Adrenal gland (tissue), 12 donors: ENCODE data around the gene MSH5. TPM values are rescaled to one million over a fixed set of nuclear protein-coding genes. Genes with fewer than 3 reads are reported as not detected.
A peak's percentile ranks its signal among the peaks of the same experiment; 100 is the strongest.

Source experiments
- DNase-seq, 7 donors: peaks; one replicate each; pipeline ENCODE4 v3.0.0-alpha.2; 2019 to 2020
- H3K27ac ChIP-seq, 5 donors: fragments of 200-600 bp; sonication (generic) in 4 of 5; 1 replicate in 3 of 5; 2 replicates in 2 of 5; pipeline versions ENCODE4 v1.5.1 to v1.8.0; 2016 to 2020; ENCODE audit warnings: mild to moderate bottlenecking in 1 of 5
- H3K27me3 ChIP-seq: fragments of 200-600 bp; 2 replicates; pipeline ENCODE4 v1.8.0; 2021
- H3K36me3 ChIP-seq, 2 donors: fragments of 200-600 bp; replicated peaks in 1 of 2; 1 replicate in 1 of 2; 2 replicates in 1 of 2; pipeline versions ENCODE4 v1.5.1 to v1.8.0; 2018 to 2022
- H3K4me1 ChIP-seq, 2 donors: fragments of 200-600 bp; replicated peaks in 1 of 2; 1 replicate in 1 of 2; 2 replicates in 1 of 2; pipeline versions ENCODE4 v1.5.1 to v1.8.0; 2018 to 2021
- H3K4me3 ChIP-seq, 4 donors: fragments of 200-600 bp; sonication (generic) in 3 of 4; one replicate each; pipeline ENCODE4 v1.5.1; 2016 to 2018
- H3K9me3 ChIP-seq, 3 donors: fragments of 200-600 bp; sonication (generic) in 1 of 3; replicated peaks in 1 of 3; 1 replicate in 2 of 3; 2 replicates in 1 of 3; pipeline versions ENCODE4 v1.5.1 to v1.8.0; 2016 to 2021
- POLR2A ChIP-seq, 2 donors: fragments of 450-650 bp; IDR thresholded peaks; one replicate each; pipeline ENCODE4 v1.6.1; 2017; ENCODE audit warnings: antibody characterized with exemption in 2 of 2, mild to moderate bottlenecking in 2 of 2, moderate library complexity in 1 of 2
- WGBS, 4 donors: extraction: QIAGEN DNeasy Blood & Tissue Kit in 2 of 4; methylation state at CpG; one replicate each; pipeline versions ENCODE4 v1.1.5 to v1.1.7; 2013 to 2017; 5-methylcytosine and 5-hydroxymethylcytosine counted together
- intact Hi-C, 2 donors: fragments of 100-400 bp; cut with DNase I; formaldehyde crosslinking; loops; one replicate each; pipeline versions ENCODE4 v1.14.1 to v1.15.0; 2022 to 2023
- polyA plus RNA-seq, 3 donors: library from polyadenylated mRNA; stranded (reverse); fragments of 200-250 nt in 2 of 3; fragments of 350-450 nt in 1 of 3; fragmentation: Illumina TruSeq in 1 of 3; extraction: RNeasy Lipid Tissue Mini Kit (QIAGEN cat#74804) in 1 of 3; gene quantifications; one replicate each; pipeline ENCODE4 v1.2.3, GENCODE V29; 2013 to 2014
- total RNA-seq, 9 donors: library from RNA; depleted of rRNA in 4 of 9; stranded (reverse); fragments of >200 nt in 4 of 9; fragments of 120-200 nt in 1 of 9; fragmentation: NEBNext Ultra II Directional in 1 of 9; extraction: Animal tissue kit (Norgen Biotek cat#: 25700) in 1 of 9; gene quantifications; one replicate each; pipeline versions ENCODE4 v1.1.0 to v1.2.4, GENCODE V29; 2013 to 2023
- TF ChIP-seq, protein P1 (sequence below), 6 experiments: fragments of 450-650 bp in 4 of 6; fragments of 200-600 bp in 2 of 6; sonication (generic) in 1 of 6; IDR thresholded peaks; 1 replicate in 5 of 6; 2 replicates in 1 of 6; pipeline versions ENCODE4 v1.5.1 to v1.8.0; 2016 to 2021; ENCODE audit warnings: antibody characterized with exemption in 6 of 6, mild to moderate bottlenecking in 2 of 6, moderate library complexity in 1 of 6
- donor health status: healthy with polysubstance abuse.
- donor health status: Bipolar disorder and iron deficiency.
- donor health status: DM: yes; HTN: yes; CAD: no.
- donor health status: DM: no; HTN: no; CAD: no.
- donor health status: DM: no; HTN: no; CAD: no.
- donor health status: DM: yes; HTN: yes; CAD: no.

Gene MSH5
- total and polyA plus RNA-seq, 12 donors, result 3.0 to 24.5 (median 6.4) TPM

GRCh38 chr6:31767096-31767645, 27.4 kb downstream of the MSH5 start:
- no peaks in the 10 kb centered on the region for H3K9me3 ChIP-seq
- no peaks in the 10 kb centered on the region for H3K36me3 ChIP-seq
- no peak for TF ChIP-seq POLR2A (IDR thresholded peaks at IDR 0.05)
- TF ChIP-seq, protein P1, sequence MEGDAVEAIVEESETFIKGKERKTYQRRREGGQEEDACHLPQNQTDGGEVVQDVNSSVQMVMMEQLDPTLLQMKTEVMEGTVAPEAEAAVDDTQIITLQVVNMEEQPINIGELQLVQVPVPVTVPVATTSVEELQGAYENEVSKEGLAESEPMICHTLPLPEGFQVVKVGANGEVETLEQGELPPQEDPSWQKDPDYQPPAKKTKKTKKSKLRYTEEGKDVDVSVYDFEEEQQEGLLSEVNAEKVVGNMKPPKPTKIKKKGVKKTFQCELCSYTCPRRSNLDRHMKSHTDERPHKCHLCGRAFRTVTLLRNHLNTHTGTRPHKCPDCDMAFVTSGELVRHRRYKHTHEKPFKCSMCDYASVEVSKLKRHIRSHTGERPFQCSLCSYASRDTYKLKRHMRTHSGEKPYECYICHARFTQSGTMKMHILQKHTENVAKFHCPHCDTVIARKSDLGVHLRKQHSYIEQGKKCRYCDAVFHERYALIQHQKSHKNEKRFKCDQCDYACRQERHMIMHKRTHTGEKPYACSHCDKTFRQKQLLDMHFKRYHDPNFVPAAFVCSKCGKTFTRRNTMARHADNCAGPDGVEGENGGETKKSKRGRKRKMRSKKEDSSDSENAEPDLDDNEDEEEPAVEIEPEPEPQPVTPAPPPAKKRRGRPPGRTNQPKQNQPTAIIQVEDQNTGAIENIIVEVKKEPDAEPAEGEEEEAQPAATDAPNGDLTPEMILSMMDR (IDR thresholded peaks at IDR 0.05), result no peak
- no peak for DNase-seq
- WGBS, 4 donors, result 63 to 77% (median 73%) methylated on average over 4 to 6 of the region's 6 CpGs
- H3K4me3 ChIP-seq, result no peak overlapping the region
- H3K27me3 ChIP-seq, result no peaks in the 10 kb centered on the region
- intact Hi-C loops, result loop anchor here in 1 of 2 donors (5.0 kb wide), 1 partner anchor 85 kb away; the partner anchor contains the start of gene LY6G5C
- no peaks in the 10 kb centered on the region for H3K4me1 ChIP-seq
- no peak overlapping the region for H3K27ac ChIP-seq

DNA sequence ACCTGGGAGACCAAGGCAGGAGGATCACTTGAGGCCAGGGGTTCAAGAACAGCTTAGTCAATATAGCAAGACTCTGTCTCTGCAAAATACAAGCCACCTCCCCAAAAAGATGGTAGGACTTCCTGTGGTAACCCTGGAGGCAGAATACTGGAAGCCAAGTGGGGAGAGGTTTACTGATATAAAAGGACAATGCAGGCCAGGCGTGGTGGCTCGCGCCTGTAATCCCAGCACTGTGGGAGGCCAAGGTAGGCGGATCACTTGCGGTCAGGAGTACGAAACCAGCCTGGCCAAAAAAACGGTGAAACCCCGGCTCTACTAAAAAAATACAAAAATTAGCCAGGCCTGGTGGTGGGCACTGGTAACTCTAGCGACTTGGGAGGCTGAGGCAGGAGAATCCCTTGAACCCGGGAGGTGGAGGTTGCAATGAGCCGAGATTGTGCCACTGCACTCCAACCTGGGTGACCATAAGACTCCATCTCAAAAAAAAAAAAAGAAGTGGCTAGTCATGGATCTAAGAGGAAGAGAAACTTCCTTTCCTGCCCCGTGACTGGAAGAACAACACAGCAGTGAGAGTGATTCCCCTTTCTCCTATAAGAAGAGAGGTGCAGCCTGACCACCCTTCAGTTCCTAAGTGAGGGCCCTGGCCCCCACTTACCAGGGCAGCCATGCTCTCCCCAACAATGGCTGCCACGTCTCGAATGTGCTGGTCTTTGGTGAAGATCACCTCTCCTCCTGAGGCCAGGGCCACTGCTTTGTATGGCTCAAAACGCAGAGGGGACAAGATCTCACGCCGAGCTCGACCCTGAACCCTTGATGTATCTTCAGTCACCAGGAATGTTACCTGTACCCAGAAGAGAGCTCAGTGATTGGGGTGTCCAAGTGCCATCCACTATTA, 28.8 kb downstream of the MSH5 start:
- H3K36me3 ChIP-seq, result no peaks in the 10 kb centered on the region
- no peak for DNase-seq
- H3K9me3 ChIP-seq, result no peaks in the 10 kb centered on the region
- TF ChIP-seq, protein P1 (IDR thresholded peaks at IDR 0.05), result no peak
- no peak for TF ChIP-seq POLR2A (IDR thresholded peaks at IDR 0.05)
- no peaks in the 10 kb centered on the region for H3K27me3 ChIP-seq
- intact Hi-C loops, result loop anchor here in 1 of 2 donors (5.0 kb wide), 1 partner anchor 86 kb away; the partner anchor contains the start of gene LY6G5C
- 79 to 84% (median 81%) methylated on average over 16 to 18 of the region's 18 CpGs for WGBS, 4 donors
- H3K4me1 ChIP-seq, result no peaks in the 10 kb centered on the region
- no peak overlapping the region for H3K4me3 ChIP-seq
- H3K27ac ChIP-seq, result peak overlapping the region in 1 of 5 donors; percentile 26

DNA sequence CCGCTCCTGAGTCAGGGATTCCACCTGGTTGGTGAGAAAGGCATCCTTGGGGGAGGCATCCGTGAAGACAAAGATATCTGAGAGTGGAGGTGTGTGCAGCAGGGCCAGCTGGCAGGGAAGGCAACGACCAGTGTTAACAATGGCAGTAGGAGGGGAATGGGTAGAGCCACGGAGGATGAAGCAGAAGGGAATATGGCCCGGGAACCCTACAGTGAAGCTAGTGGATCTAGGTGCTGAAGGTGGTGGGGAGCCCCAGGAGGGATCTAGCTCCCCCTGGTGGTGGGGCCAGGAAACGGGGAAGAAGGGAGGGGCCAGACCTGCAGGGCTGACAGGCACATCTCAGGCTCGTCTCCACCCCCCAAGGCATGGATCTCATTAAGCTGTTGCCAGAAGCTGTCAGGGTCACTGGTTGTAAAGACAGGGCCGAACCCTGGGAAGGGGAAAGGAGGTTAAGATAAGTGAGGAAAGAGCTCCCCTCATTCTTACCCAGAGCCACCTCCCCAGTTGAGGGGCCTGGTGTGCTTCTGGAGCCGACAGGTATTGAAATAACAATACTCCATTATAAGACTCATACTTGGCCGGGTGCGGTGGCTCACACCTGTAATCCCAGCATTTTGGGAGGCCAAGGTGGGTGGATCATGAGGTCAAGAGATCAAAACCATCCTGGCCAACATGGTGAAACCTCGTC, 30.0 kb downstream of the MSH5 start:
- H3K36me3 ChIP-seq, result no peaks in the 10 kb centered on the region
- H3K4me3 ChIP-seq, result no peak overlapping the region
- no peak overlapping the region for H3K27ac ChIP-seq
- WGBS, 4 donors, result 53 to 58% (median 55%) methylated on average over 12 of the region's 12 CpGs
- intact Hi-C loops, result loop anchor here in 1 of 2 donors (5.0 kb wide), 1 partner anchor 88 kb away; the partner anchor contains the start of gene LY6G5C
- TF ChIP-seq, protein P1 (IDR thresholded peaks at IDR 0.05), result peak; percentile 57 to 75 (median 72)
- no peak for TF ChIP-seq POLR2A (IDR thresholded peaks at IDR 0.05)
- no peaks in the 10 kb centered on the region for H3K27me3 ChIP-seq
- peak; percentile 67 to 90 (median 75) for DNase-seq
- H3K4me1 ChIP-seq, result no peaks in the 10 kb centered on the region
- H3K9me3 ChIP-seq, result no peaks in the 10 kb centered on the region

DNA sequence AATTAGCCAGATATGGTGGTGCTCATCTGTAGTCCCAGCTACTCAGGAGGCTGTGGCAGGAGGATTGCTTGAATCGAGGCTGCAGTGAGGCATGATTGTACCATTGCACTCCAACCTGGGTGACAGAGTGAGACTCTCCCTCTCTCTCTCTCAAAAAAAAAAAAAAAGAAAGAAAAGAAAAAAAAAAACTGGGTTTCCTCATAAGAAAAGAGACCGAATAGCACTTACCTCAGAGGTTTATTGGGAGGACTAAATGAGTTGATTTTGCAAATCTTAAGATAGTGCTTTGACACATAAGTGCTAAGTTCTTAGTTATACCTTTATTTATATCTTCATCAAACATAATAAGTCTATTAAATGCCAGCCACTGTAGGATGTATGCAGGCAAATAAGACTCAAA, 31.1 kb downstream of the MSH5 start:
- no peak for TF ChIP-seq POLR2A (IDR thresholded peaks at IDR 0.05)
- TF ChIP-seq, protein P1 (IDR thresholded peaks at IDR 0.05), result no peak
- intact Hi-C loops, result no loop called here
- 77 to 94% (median 86%) methylated on average over 2 of the region's 2 CpGs for WGBS, 4 donors
- H3K27me3 ChIP-seq, result no peaks in the 10 kb centered on the region
- no peaks in the 10 kb centered on the region for H3K9me3 ChIP-seq
- H3K27ac ChIP-seq, result no peak overlapping the region
- H3K4me3 ChIP-seq, result no peak overlapping the region
- H3K36me3 ChIP-seq, result no peaks in the 10 kb centered on the region
- DNase-seq, result no peak
- no peaks in the 10 kb centered on the region for H3K4me1 ChIP-seq
